ENCODE results near the gene MYO1A. TPM values are rescaled to one million over a fixed set of nuclear protein-coding genes. Genes with fewer than 3 reads are reported as not detected.

MYO1A gene
- total and polyA plus RNA-seq, 2 of the 13 experiments (the other 11 are each of a cell fraction or from before 2014, with no cell fraction given): 5.3 to 6.0 TPM

DNA sequence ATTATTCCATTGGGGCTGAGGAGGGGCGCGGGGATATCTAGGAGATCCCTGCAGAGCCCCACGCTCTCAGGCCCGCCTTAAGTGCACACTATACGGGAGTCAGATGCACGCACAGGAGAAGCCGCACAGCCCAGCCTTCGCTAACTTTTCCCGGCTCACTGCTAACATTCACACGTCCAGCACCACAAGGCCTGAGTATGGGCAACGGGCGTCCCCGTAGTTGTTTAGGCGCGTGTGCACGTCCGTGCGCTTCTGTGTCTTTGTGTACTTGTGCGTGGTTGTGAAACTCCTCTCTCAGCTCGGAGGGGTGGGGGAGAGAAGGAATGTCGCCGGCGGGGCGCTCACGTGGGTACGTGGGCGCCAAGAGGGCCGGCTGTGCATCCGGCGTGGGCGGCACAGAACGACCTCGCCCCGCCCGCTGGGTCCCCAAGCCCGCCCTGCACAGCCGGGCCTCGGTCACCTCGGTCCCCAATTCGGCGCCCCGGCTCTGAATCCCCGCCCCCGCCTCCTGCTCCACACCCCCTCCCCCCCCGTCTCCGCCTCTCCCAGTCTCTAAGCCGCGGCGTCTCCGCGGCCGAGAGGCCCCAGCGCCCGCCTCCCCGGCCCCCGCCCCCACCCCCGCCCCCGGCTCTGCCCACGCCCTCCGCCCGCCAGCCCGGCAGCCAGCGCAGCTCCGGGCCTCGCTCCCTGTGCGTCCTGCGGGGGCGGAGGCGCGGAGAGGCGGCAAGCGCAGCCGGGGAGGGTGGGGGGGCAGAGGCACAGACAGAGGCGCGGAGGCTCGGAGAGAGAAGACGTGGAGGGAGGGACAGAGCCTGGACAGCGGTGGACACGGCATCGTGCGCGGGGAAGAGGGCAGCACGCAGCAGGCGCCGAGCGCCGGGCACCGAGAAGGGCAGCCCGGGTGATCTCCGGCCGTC lies 38.7 kb upstream of the MYO1A start, which contains the start of gene NAB2 (continued):
- TF ChIP-seq MXD4 (CRISPR knock-in tag; IDR thresholded peaks at IDR 0.05) (no peak; the same call in none of the 2 replicates), PITX1 (CRISPR knock-in tag; IDR thresholded peaks at IDR 0.05) (peak; percentile 29; the same call in 1 of the 2 replicates), SMARCC2 (IDR thresholded peaks at IDR 0.05) (no peak), ZNF34 (CRISPR knock-in tag; IDR thresholded peaks at IDR 0.05; ENCODE audit: borderline replicate concordance) (0 out of 2 replicates have a peak, but pooled peaks have one; percentile 49), GZF1 (CRISPR knock-in tag; IDR thresholded peaks at IDR 0.05) (no peak), ZNF616 (CRISPR knock-in tag; IDR thresholded peaks at IDR 0.05; ENCODE audit: low read depth) (no peak), ZNF841 (CRISPR knock-in tag; IDR thresholded peaks at IDR 0.05; ENCODE audit: borderline replicate concordance) (no peak), ZNF367 (CRISPR knock-in tag; IDR thresholded peaks at IDR 0.05; ENCODE audit: borderline replicate concordance) (0 out of 2 replicates have a peak, but pooled peaks have one; percentile 65), ZNF337 (CRISPR knock-in tag; IDR thresholded peaks at IDR 0.05; ENCODE audit: borderline replicate concordance, low read depth) (no peak), STAT5B (CRISPR knock-in tag; IDR thresholded peaks at IDR 0.05) (no peak), MTF1 (CRISPR knock-in tag; IDR thresholded peaks at IDR 0.05) (peak; percentile 78; the same call in 1 of the 2 replicates), ZNF883 (CRISPR knock-in tag; IDR thresholded peaks at IDR 0.05; ENCODE audit: not compliant biosample characterization) (no peak), EP300 (IDR thresholded peaks at IDR 0.05; ENCODE audit: low read depth in 2 of 2, low read length in 2 of 2) (peak; percentile 21 to 73; a peak in 3 of 4 replicates), EP300 (CRISPR knock-in tag; IDR thresholded peaks at IDR 0.05; ENCODE audit: borderline replicate concordance) (peak; percentile 43), ZNF136 (CRISPR knock-in tag; IDR thresholded peaks at IDR 0.05; ENCODE audit: low read depth) (no peak), IKZF1 (IDR thresholded peaks at IDR 0.05) (no peak), ZNF460 (CRISPR knock-in tag; IDR thresholded peaks at IDR 0.05; ENCODE audit: borderline replicate concordance) (no peak), ATF7 (IDR thresholded peaks at IDR 0.05) (no peak), ATF7 (CRISPR knock-in tag; IDR thresholded peaks at IDR 0.05) (peak; percentile 39; the same call in 1 of the 2 replicates), KDM1A (CRISPR knock-in tag; IDR thresholded peaks at IDR 0.05) (no peak), MLX (CRISPR knock-in tag; IDR thresholded peaks at IDR 0.05) (peak; percentile 71; the same call in 1 of the 2 replicates), ZNF280D (CRISPR knock-in tag; IDR thresholded peaks at IDR 0.05) (no peak; the same call in 1 of the 2 replicates), ZNF317 (CRISPR knock-in tag; IDR thresholded peaks at IDR 0.05) (0 out of 2 replicates have a peak, but pooled peaks have one; percentile 7)
- TF ChIP-seq, protein P1, sequence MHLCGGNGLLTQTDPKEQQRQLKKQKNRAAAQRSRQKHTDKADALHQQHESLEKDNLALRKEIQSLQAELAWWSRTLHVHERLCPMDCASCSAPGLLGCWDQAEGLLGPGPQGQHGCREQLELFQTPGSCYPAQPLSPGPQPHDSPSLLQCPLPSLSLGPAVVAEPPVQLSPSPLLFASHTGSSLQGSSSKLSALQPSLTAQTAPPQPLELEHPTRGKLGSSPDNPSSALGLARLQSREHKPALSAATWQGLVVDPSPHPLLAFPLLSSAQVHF (CRISPR knock-in tag; IDR thresholded peaks at IDR 0.05): no peak
- TF ChIP-seq, protein P2, sequence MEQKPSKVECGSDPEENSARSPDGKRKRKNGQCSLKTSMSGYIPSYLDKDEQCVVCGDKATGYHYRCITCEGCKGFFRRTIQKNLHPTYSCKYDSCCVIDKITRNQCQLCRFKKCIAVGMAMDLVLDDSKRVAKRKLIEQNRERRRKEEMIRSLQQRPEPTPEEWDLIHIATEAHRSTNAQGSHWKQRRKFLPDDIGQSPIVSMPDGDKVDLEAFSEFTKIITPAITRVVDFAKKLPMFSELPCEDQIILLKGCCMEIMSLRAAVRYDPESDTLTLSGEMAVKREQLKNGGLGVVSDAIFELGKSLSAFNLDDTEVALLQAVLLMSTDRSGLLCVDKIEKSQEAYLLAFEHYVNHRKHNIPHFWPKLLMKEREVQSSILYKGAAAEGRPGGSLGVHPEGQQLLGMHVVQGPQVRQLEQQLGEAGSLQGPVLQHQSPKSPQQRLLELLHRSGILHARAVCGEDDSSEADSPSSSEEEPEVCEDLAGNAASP (CRISPR knock-in tag; IDR thresholded peaks at IDR 0.05; ENCODE audit: borderline replicate concordance): peak; percentile 40

All from HepG2 (cell line).